ENCODE measurements around the gene EZH2. TPM values are rescaled to one million over a fixed set of nuclear protein-coding genes. Genes with fewer than 3 reads are reported as not detected.

Gene EZH2
- total RNA-seq, 4 donors from 2014 or later: 0.62 to 1.5 (median 0.65) TPM

- Histone ChIP-seq H3K4me3 (no peak overlapping the region), H3K27ac (no peak overlapping the region), H3K4me1 (no peaks in the 10 kb centered on the region), H3K27me3 (no peaks in the 10 kb centered on the region), H3K36me3 (peaks cover 0 to 94% of the 10 kb centered on the region in 2 donors), H3K9me3 (no peaks in the 10 kb centered on the region)
- 64 to 80% methylated on average over 6 of the region's 6 CpGs for WGBS, 2 donors (ENCODE audit: low coverage in 1 of 2)
- no peak for ATAC-seq
- TF ChIP-seq EP300 (IDR thresholded peaks at IDR 0.05) (no peak), POLR2A (IDR thresholded peaks at IDR 0.05) (no peak), CTCF (IDR thresholded peaks at IDR 0.05) (no peak), POLR2AphosphoS5 (IDR thresholded peaks at IDR 0.05) (no peak)
Measured at GRCh38 chr7:148770004-148770403, 114.1 kb downstream of the EZH2 start.

- ATAC-seq: no peak
- Histone ChIP-seq H3K9me3 (no peaks in the 10 kb centered on the region), H3K36me3 (peaks cover 0 to 58% of the 10 kb centered on the region in 2 donors)
Measured at GRCh38 chr7:148763622-148764021, 120.5 kb downstream of the EZH2 start.

GRCh38 chr7:148761499-148762278 is 122.4 kb downstream of the EZH2 start:
- no peak overlapping the region for H3K4me3 ChIP-seq
- H3K4me1 ChIP-seq: peaks cover 0 to 18% (median 0%) of the 10 kb centered on the region in 3 donors
- 71 to 89% methylated on average over 5 to 8 of the region's 12 CpGs for WGBS, 2 donors (ENCODE audit: low coverage in 1 of 2)
- no peak for TF ChIP-seq POLR2AphosphoS5 (IDR thresholded peaks at IDR 0.05)
- TF ChIP-seq EP300 (IDR thresholded peaks at IDR 0.05): no peak
- no peak for TF ChIP-seq POLR2A (IDR thresholded peaks at IDR 0.05)
- no peak for TF ChIP-seq CTCF (IDR thresholded peaks at IDR 0.05)
- H3K27ac ChIP-seq: no peak overlapping the region
- H3K27me3 ChIP-seq: no peaks in the 10 kb centered on the region
- H3K36me3 ChIP-seq: peaks cover 0 to 54% of the 10 kb centered on the region in 2 donors
- no peaks in the 10 kb centered on the region for H3K9me3 ChIP-seq
- ATAC-seq: no peak

More at GRCh38 chr7:148763622-148764021, 120.5 kb downstream of the EZH2 start:
- no peak for TF ChIP-seq EP300 (IDR thresholded peaks at IDR 0.05)
- no peak for TF ChIP-seq POLR2AphosphoS5 (IDR thresholded peaks at IDR 0.05)
- no peak for TF ChIP-seq POLR2A (IDR thresholded peaks at IDR 0.05)
- no peak for TF ChIP-seq CTCF (IDR thresholded peaks at IDR 0.05)
- Histone ChIP-seq H3K4me3 (no peak overlapping the region), H3K27ac (no peak overlapping the region), H3K27me3 (no peaks in the 10 kb centered on the region), H3K4me1 (peaks cover 0 to 18% (median 0%) of the 10 kb centered on the region in 3 donors)

Small RNA genes within 50 kb of the gene (small RNA-seq; reads per million reads assigned to genes)
- gene RF00017: 0 reads per million in 4 donors
- 0 reads per million in 4 donors for gene RN7SL569P
- gene RNU7-20P: 0 reads per million in 4 donors

Other genes starting within 250 kb of the EZH2 start
- gene CUL1, start 185.4 kb downstream of the EZH2 start, total RNA-seq: 10 to 100 TPM; 80.6 to 83.7 (median 82.8) TPM
- gene PDIA4, start 144.2 kb upstream of the EZH2 start, total RNA-seq: 10 to 100 TPM; 25.4 to 81.0 (median 46.5) TPM
- 1 to 10 TPM; 6.1 to 8.6 (median 7.0) TPM for gene ZNF786, start 206.4 kb upstream of the EZH2 start, total RNA-seq
- gene ZNF425, start 242.0 kb upstream of the EZH2 start, total RNA-seq: 1 to 10 TPM; 2.4 to 6.4 (median 3.2) TPM